ENCODE measurements around the gene GLE1. TPM values are rescaled to one million over a fixed set of nuclear protein-coding genes. Genes with fewer than 3 reads are reported as not detected.
A peak's percentile ranks its signal among the peaks of the same experiment; 100 is the strongest.
"Not testable (repeated sequence)": the region's sequence is repeated elsewhere in the genome, so short reads cannot be mapped to it uniquely, and the experiment has no call there.

The GLE1 gene
- total RNA-seq, 2 experiments from 2014 or later, result 52.5 to 54.4 TPM

DNA sequence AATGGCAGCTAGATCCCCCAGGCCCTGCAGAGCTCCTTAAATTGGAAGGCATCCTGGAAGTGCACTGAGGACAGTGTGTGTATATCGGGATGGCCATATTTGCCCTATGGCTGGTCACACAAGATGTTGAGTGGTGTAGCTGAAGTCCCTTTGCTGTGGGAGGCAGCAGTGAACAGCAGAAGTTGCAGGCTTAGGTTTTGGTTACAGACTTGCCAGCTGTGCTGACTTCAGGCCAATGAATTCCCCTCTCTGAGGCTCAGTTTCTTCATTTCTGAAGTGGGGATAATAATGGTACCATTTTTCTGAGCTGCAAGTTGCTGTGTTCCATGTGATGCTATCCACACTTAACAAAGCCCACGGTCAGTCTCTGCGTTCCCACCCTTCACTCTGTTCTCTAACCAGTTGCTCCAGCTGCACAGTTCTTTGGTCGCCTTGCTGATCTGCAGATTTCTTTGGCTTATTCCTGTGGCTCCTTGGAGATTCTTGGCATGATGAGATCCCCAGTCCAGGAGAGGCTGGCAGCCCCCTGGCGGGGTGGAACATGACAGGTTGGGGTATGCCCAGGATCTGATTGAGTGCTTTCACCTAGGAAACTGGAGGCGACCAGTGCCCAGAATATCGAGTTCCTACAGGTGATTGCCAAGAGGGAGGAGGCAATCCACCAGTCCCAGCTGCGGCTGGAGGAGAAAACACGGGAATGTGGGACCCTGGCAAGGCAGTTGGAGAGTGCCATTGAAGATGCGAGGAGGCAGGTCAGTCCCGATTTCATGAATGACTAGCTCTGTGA is 6.5 kb upstream of the GLE1 start:
- POLR2A ChIA-PET, result no interaction called here
- no peaks in the 10 kb centered on the region for H3K4me1 Mint-ChIP-seq
- intact Hi-C loops (cut with DNase I, micrococcal nuclease), result no loop called here
- DNase-seq (no peak), ATAC-seq (no peak)
- no peaks in the 10 kb centered on the region for H3K27me3 Mint-ChIP-seq
- no peaks in the 10 kb centered on the region for H3K9me3 Mint-ChIP-seq (ENCODE audit: low read depth)
- no peak overlapping the region for H3K4me3 Mint-ChIP-seq
- no peak overlapping the region for H3K27ac Mint-ChIP-seq
- CTCF ChIA-PET, result no interaction called here
- H3K36me3 Mint-ChIP-seq (ENCODE audit: low read depth), result peaks cover 47% of the 10 kb centered on the region

DNA sequence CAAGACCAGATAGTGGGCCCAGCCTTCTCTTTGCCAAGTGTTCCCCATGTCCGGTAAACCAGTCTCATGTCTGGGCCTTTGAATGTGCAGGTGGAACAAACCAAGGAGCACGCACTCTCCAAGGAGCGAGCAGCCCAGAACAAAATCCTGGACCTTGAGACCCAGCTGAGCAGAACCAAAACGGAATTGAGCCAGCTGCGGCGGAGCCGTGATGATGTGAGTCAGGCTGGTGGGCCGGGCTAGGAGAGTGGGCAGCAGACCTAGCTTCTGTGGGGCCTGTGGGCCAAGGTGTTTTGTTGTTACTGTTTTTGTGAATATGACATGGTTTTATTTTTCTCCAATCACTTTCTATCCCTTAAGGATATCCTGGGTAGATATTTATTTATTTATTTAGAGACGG is 5.6 kb upstream of the GLE1 start:
- no peaks in the 10 kb centered on the region for H3K9me3 Mint-ChIP-seq (ENCODE audit: low read depth)
- POLR2A ChIA-PET, result interaction anchor here (0.7 kb wide), 1 partner anchor 155 kb away, joined by 3 read pairs; no protein-coding TSS in a partner anchor
- no peaks in the 10 kb centered on the region for H3K27me3 Mint-ChIP-seq
- ATAC-seq, result no peak
- no peak overlapping the region for H3K27ac Mint-ChIP-seq
- peaks cover 2% of the 10 kb centered on the region for H3K4me1 Mint-ChIP-seq
- peaks cover 45% of the 10 kb centered on the region for H3K36me3 Mint-ChIP-seq (ENCODE audit: low read depth)
- H3K4me3 Mint-ChIP-seq, result no peak overlapping the region
- CTCF ChIA-PET, result no interaction called here
- intact Hi-C loops (cut with DNase I, micrococcal nuclease), result no loop called here
- no peak for DNase-seq

DNA sequence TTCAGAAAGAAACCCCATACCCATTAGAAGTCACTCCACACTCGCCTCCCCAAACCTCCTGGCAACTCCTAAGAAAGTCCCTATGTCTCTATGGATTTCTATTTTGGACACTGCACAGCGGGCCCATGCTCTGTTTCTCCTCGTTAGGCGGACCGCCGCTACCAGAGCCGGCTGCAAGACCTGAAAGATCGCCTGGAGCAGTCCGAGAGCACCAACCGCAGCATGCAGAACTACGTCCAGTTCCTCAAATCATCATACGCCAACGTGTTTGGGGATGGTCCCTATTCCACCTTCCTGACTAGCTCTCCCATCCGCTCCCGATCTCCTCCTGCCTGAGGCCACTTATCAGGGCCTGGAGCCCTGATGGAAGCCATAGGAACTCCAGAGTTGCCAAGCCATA is 4.6 kb upstream of the GLE1 start:
- Mint-ChIP-seq H3K27ac (no peak overlapping the region), H3K4me3 (no peak overlapping the region), H3K9me3 (ENCODE audit: low read depth) (no peaks in the 10 kb centered on the region), H3K27me3 (no peaks in the 10 kb centered on the region), H3K4me1 (peaks cover 4% of the 10 kb centered on the region), H3K36me3 (ENCODE audit: low read depth) (peaks cover 41% of the 10 kb centered on the region)
- POLR2A ChIA-PET, result no interaction called here
- no peak for ATAC-seq
- no peak for DNase-seq
- CTCF ChIA-PET, result interaction anchor here (0.8 kb wide), 1 partner anchor 9 kb away, joined by 3 read pairs; no protein-coding TSS in a partner anchor
- intact Hi-C loops (cut with DNase I, micrococcal nuclease), result loop anchor here in 1 of 2 experiments (5.0 kb wide), 1 partner anchor 43 kb away; the partner anchor contains the start of gene ODF2

DNA sequence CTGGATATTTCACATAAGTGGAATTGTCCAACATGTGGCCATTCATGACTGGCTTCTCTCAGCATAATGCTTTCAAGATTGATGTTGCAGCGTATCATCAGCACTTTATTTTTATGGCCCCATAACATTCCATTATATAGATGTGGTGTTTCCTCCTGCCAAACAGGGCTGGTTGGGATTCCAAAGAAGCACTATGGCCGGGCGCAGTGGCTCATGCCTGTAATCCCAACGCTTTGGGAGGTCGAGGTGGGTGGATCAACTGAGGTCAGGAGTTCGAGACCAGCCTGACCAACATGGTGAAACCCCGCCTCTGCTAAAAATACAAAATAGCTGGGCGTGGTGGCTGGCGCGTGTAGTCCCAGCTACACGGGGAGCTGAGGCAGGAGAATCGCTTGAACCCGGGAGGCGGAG is 1.1 kb upstream of the GLE1 start:
- CTCF ChIA-PET, result interaction anchor here (0.5 to 0.6 kb wide), 2 partner anchors 50 to 104 kb away, joined by 3 read pairs; no protein-coding TSS in a partner anchor
- H3K27ac Mint-ChIP-seq; ATAC-seq; DNase-seq; POLR2A ChIA-PET; H3K9me3 Mint-ChIP-seq (ENCODE audit: low read depth); H3K27me3 Mint-ChIP-seq: not testable (repeated sequence)
- H3K4me3 Mint-ChIP-seq, result peak overlapping the region; percentile 95
- intact Hi-C loops (cut with DNase I, micrococcal nuclease), result loop anchor here in 1 of 2 experiments (5.0 kb wide), 1 partner anchor 46 kb away; the partner anchor contains the start of gene ODF2
- peaks cover 16% of the 10 kb centered on the region for H3K4me1 Mint-ChIP-seq
- H3K36me3 Mint-ChIP-seq (ENCODE audit: low read depth), result peaks cover 30% of the 10 kb centered on the region

DNA sequence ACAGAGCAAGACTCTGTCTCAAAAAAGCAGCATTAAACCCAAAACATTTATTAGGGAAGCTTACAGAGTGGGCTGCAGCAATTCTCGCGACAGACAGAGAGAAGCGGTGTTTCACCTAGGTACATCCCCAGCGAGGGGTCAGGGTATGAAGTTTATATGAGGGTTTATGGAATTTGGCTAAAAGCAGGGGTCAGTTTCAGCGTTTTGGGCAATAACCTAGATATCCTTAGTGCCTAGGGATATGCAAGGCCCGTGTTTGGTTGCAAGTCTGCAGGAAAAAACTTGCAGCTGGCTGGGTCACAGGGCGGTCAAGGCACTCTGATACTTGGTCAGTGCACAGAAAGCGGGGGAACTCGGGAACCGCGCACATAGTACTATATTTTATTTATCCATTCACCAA is 649 bp upstream of the GLE1 start:
- Mint-ChIP-seq H3K9me3 (ENCODE audit: low read depth) (no peaks in the 10 kb centered on the region), H3K4me3 (peak overlapping the region; percentile 95), H3K4me1 (peaks cover 20% of the 10 kb centered on the region), H3K27me3 (no peaks in the 10 kb centered on the region), H3K36me3 (ENCODE audit: low read depth) (peaks cover 30% of the 10 kb centered on the region), H3K27ac (peak overlapping the region; percentile 67)
- ATAC-seq, result no peak
- CTCF ChIA-PET, result interaction anchor here (0.5 to 0.6 kb wide), 2 partner anchors 50 to 103 kb away, joined by 3 read pairs; no protein-coding TSS in a partner anchor
- DNase-seq, result peak; percentile 11
- intact Hi-C loops (cut with DNase I, micrococcal nuclease), result loop anchor here (1.0 to 5.0 kb wide), 16 partner anchors 47 to 606 kb away; partner anchors contain the start of genes ODF2 (in 2 of the 2), BBLN (in 1 of the 2), COQ4 (in 1 of the 2) and CRAT (in 1 of the 2)
- POLR2A ChIA-PET, result no interaction called here

DNA sequence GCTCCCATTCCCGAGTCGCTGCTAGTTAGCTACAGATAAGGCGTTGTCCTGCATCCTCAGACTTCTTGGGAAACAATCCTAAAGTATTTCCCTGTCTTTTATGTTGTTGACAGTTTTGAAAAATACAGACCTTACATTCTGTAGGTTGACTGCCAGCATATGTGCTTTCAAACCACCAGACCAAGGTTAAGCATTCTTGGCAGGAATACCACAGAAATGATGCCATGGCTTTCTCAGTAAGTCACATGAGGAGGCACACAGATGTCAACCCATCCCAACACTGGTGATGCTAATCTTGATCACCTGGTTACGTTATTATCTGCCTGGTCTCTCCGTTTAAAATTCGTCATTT is 871 bp downstream of the GLE1 start:
- POLR2A ChIA-PET, result interaction anchor here (0.6 to 1.3 kb wide), 5 partner anchors 10 to 316 kb away, joined by 3 to 13 read pairs (median 5); partner anchors contain the start of gene SPTAN1
- peaks cover 31% of the 10 kb centered on the region for H3K36me3 Mint-ChIP-seq (ENCODE audit: low read depth)
- no peaks in the 10 kb centered on the region for H3K9me3 Mint-ChIP-seq (ENCODE audit: low read depth)
- no peak for ATAC-seq
- intact Hi-C loops (cut with DNase I, micrococcal nuclease), result loop anchor here (1.0 to 2.0 kb wide), 2 partner anchors 45 to 143 kb away; no protein-coding TSS in a partner anchor
- peaks cover 21% of the 10 kb centered on the region for H3K4me1 Mint-ChIP-seq
- CTCF ChIA-PET, result interaction anchor here (0.6 to 2.5 kb wide), 3 partner anchors 45 to 668 kb away, joined by 3 to 9 read pairs (median 3); no protein-coding TSS in a partner anchor
- DNase-seq, result no peak
- H3K4me3 Mint-ChIP-seq, result peak overlapping the region; percentile 95
- H3K27ac Mint-ChIP-seq, result peak overlapping the region; percentile 99
- H3K27me3 Mint-ChIP-seq, result no peaks in the 10 kb centered on the region

- POLR2A ChIA-PET, result interaction anchor here (1.2 to 1.3 kb wide), 2 partner anchors 45 to 47 kb away, joined by 6 to 13 read pairs; partner anchors contain the start of gene SPTAN1
- not testable (repeated sequence) for H3K27ac Mint-ChIP-seq; H3K9me3 Mint-ChIP-seq (ENCODE audit: low read depth); DNase-seq; H3K27me3 Mint-ChIP-seq; ATAC-seq
- H3K4me3 Mint-ChIP-seq, result peak overlapping the region; percentile 95
- intact Hi-C loops (cut with DNase I, micrococcal nuclease), result loop anchor here (1.0 to 2.0 kb wide), 2 partner anchors 44 to 143 kb away; no protein-coding TSS in a partner anchor
- peaks cover 21% of the 10 kb centered on the region for H3K4me1 Mint-ChIP-seq
- H3K36me3 Mint-ChIP-seq (ENCODE audit: low read depth), result peaks cover 27% of the 10 kb centered on the region
- CTCF ChIA-PET, result interaction anchor here (0.6 to 2.5 kb wide), 2 partner anchors 144 to 668 kb away, joined by 3 to 9 read pairs; no protein-coding TSS in a partner anchor
These were observed 1.4 kb downstream of the GLE1 start for GRCh38 chr9:128505906-128506305.

DNA sequence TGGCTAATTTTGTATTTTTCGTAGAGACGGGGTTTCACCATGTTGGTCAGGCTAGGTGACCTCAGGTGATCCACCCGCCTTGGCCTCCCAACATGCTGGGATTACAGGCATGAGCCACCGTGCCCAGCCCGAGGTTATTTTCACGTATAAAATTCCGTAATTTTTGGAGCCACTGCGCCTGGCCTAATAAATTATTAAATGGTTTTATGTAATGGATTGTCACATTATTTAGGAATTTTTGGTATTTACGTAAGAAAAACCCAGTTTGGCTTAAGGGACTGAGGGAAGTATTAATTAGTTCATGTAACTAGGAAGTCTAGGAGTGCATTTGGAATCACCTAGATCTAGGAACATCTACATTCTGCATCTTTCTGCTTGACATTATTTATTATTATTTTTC is 8.3 kb downstream of the GLE1 start:
- Mint-ChIP-seq H3K27ac (no peak overlapping the region), H3K4me1 (peaks cover 10% of the 10 kb centered on the region), H3K4me3 (no peak overlapping the region), H3K36me3 (ENCODE audit: low read depth) (peaks cover 44% of the 10 kb centered on the region), H3K9me3 (ENCODE audit: low read depth) (no peaks in the 10 kb centered on the region), H3K27me3 (no peaks in the 10 kb centered on the region)
- no peak for DNase-seq
- ATAC-seq, result no peak
- ChIA-PET POLR2A (no interaction called here), CTCF (no interaction called here)
- intact Hi-C loops (cut with DNase I, micrococcal nuclease), result no loop called here

- POLR2A ChIA-PET, result no interaction called here
- H3K36me3 Mint-ChIP-seq (ENCODE audit: low read depth), result peaks cover 53% of the 10 kb centered on the region
These were observed 17.4 kb downstream of the GLE1 start for GRCh38 chr9:128521956-128522355.

GRCh38 chr9:128523199-128523925 is 18.8 kb downstream of the GLE1 start:
- H3K4me3 Mint-ChIP-seq, result no peak overlapping the region
- DNase-seq, result no peak
- POLR2A ChIA-PET, result no interaction called here
- H3K4me1 Mint-ChIP-seq, result no peaks in the 10 kb centered on the region
- H3K9me3 Mint-ChIP-seq (ENCODE audit: low read depth), result no peaks in the 10 kb centered on the region
- H3K36me3 Mint-ChIP-seq (ENCODE audit: low read depth), result peaks cover 49% of the 10 kb centered on the region
- H3K27me3 Mint-ChIP-seq, result no peaks in the 10 kb centered on the region
- H3K27ac Mint-ChIP-seq, result no peak overlapping the region
- ATAC-seq, result no peak
- intact Hi-C loops (cut with DNase I, micrococcal nuclease), result no loop called here
- CTCF ChIA-PET, result interaction anchor here (0.5 kb wide), 1 partner anchor 282 kb away, joined by 4 read pairs; no protein-coding TSS in a partner anchor

More at GRCh38 chr9:128521956-128522355, 17.4 kb downstream of the GLE1 start:
- no peaks in the 10 kb centered on the region for H3K4me1 Mint-ChIP-seq
- H3K9me3 Mint-ChIP-seq (ENCODE audit: low read depth), result no peaks in the 10 kb centered on the region
- CTCF ChIA-PET, result interaction anchor here (0.6 to 0.8 kb wide), 4 partner anchors 8 to 240 kb away, joined by 3 read pairs; no protein-coding TSS in a partner anchor
- ATAC-seq (no peak), DNase-seq (no peak)
- no peak overlapping the region for H3K27ac Mint-ChIP-seq
- no peaks in the 10 kb centered on the region for H3K27me3 Mint-ChIP-seq
- H3K4me3 Mint-ChIP-seq, result no peak overlapping the region
- intact Hi-C loops (cut with DNase I, micrococcal nuclease), result no loop called here

DNA sequence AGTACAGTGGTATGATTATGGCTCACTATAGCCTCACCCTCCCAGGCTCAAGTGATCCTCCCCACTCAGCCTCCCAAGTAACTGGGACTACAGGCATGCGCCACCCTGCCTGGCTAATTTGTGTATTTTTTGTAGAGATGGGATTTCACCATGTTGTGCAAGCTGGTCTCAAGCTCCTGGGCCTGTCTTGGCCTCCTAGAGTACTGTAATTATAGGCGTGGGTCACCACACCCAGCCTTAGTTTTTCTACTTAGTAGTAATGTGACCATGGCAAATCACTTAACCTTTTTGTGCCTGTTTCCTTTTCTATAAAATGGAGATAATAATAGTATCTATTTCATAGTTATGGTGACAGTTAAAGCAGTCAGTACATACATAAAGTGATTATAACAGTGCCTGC is 22.2 kb downstream of the GLE1 start:
- ATAC-seq, result no peak

More for the DNA sequence above, 22.2 kb downstream of the GLE1 start:
- Mint-ChIP-seq H3K9me3 (ENCODE audit: low read depth) (no peaks in the 10 kb centered on the region), H3K27me3 (no peaks in the 10 kb centered on the region), H3K4me1 (no peaks in the 10 kb centered on the region), H3K27ac (no peak overlapping the region), H3K36me3 (ENCODE audit: low read depth) (peaks cover 49% of the 10 kb centered on the region), H3K4me3 (no peak overlapping the region)
- CTCF ChIA-PET, result no interaction called here
- intact Hi-C loops (cut with DNase I, micrococcal nuclease), result no loop called here
- no peak for DNase-seq
- POLR2A ChIA-PET, result no interaction called here

All from activated CD4-positive, alpha-beta T cell treated with anti-CD3 and anti-CD28 coated beads for 36 hours (primary cell).